ENCODE data around the gene ABCA8. TPM values are rescaled to one million over a fixed set of nuclear protein-coding genes. Genes with fewer than 3 reads are reported as not detected.
"Not testable (repeated sequence)": the region's sequence is repeated elsewhere in the genome, so short reads cannot be mapped to it uniquely, and the experiment has no call there.

ABCA8 gene, protein sequence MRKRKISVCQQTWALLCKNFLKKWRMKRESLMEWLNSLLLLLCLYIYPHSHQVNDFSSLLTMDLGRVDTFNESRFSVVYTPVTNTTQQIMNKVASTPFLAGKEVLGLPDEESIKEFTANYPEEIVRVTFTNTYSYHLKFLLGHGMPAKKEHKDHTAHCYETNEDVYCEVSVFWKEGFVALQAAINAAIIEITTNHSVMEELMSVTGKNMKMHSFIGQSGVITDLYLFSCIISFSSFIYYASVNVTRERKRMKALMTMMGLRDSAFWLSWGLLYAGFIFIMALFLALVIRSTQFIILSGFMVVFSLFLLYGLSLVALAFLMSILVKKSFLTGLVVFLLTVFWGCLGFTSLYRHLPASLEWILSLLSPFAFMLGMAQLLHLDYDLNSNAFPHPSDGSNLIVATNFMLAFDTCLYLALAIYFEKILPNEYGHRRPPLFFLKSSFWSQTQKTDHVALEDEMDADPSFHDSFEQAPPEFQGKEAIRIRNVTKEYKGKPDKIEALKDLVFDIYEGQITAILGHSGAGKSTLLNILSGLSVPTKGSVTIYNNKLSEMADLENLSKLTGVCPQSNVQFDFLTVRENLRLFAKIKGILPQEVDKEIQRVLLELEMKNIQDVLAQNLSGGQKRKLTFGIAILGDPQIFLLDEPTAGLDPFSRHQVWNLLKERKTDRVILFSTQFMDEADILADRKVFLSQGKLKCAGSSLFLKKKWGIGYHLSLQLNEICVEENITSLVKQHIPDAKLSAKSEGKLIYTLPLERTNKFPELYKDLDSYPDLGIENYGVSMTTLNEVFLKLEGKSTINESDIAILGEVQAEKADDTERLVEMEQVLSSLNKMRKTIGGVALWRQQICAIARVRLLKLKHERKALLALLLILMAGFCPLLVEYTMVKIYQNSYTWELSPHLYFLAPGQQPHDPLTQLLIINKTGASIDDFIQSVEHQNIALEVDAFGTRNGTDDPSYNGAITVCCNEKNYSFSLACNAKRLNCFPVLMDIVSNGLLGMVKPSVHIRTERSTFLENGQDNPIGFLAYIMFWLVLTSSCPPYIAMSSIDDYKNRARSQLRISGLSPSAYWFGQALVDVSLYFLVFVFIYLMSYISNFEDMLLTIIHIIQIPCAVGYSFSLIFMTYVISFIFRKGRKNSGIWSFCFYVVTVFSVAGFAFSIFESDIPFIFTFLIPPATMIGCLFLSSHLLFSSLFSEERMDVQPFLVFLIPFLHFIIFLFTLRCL (N-terminal part only)
- not detected in 2 replicates for total RNA-seq

DNA sequence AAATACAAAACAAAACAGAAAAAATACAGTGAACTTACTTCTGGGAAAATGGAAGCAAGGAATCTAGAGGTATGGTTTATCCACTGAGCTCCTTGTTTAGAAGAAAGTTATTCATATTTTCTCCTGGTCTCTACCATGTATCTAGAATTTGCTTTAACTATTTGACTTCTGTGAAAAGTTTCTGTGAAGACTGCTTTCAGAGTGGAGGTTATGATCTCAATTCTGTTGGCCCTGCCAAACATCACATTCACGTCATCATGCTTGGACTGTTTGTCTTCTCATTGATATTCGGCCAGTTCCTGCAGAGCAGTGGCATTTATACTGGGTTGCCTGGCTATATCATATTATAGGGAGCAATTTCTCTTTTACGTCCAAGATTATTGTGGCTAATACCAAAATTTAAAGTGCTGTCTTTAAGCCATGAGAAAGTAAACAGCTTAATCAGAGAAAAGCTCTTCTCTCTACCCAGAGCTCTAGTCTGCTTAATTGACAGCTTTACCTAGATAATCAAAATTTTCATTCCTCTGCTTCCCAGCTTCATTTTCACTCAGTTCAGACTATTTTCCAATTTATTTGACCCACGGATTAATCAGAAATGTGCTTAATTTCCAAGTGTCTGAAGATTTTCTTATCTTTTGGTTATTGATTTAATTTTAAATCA is at the start of gene ABCA8:
Gene ABCA8, minus strand, starts transcription at position 212 of the 661 bp plus-strand sequence. CDS start 13,358 bp downstream, outside the sequence.
- intact Hi-C loops (cut with micrococcal nuclease), result no loop called here

DNA sequence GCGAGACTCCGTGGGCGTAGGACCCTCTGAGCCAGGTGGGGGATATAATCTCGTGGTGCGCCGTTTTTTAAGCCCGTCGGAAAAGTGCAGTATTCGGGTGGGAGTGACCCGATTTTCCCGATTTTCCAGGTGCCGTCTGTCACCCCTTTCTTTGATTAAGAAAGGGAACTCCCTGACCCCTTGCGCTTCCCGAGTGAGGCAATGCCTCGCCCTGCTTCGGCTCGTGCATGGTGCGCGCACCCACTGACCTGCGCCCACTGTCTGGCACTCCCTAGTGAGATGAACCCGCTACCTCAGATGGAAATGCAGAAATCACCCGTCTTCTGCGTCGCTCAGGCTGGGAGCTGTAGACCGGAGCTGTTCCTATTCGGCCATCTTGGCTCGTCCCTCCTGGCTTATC is 49.6 kb upstream of the ABCA8 start:
- intact Hi-C loops (cut with micrococcal nuclease), result not testable (repeated sequence)

DNA sequence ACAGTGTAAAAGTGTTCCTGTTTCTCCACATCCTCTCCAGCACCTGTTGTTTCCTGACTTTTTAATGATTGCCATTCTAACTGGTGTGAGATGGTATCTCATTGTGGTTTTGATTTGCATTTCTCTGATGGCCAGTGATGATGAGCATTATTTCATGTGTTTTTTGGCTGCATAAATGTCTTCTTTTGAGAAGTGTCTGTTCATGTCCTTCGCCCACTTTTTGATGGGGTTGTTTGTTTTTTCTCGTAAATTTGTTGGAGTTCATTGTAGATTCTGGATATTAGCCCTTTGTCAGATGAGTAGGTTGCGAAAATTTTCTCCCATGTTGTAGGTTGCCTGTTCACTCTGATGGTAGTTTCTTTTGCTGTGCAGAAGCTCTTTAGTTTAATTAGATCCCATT is 44.6 kb upstream of the ABCA8 start:
- intact Hi-C loops (cut with micrococcal nuclease), result not testable (repeated sequence)

DNA sequence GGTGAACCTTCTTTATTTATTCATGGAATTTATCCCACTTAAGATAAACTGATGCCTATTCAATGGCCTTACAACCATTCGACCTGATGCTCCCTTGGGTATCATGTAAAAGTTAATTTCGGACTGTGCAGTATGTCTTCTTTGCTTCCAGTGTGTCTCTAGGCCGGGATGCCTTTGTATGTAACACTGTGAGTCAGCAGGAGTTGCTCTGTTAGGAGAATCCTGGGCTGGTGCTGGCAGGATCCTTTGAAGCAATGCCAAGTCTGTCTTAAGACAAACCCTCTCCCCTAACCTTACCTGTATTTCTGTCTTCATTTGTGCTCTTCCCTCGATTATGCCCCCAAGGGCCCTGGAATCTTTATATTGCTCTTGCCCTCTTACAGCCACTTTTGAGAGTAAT is 37.9 kb upstream of the ABCA8 start:
- intact Hi-C loops (cut with micrococcal nuclease), result no loop called here

DNA sequence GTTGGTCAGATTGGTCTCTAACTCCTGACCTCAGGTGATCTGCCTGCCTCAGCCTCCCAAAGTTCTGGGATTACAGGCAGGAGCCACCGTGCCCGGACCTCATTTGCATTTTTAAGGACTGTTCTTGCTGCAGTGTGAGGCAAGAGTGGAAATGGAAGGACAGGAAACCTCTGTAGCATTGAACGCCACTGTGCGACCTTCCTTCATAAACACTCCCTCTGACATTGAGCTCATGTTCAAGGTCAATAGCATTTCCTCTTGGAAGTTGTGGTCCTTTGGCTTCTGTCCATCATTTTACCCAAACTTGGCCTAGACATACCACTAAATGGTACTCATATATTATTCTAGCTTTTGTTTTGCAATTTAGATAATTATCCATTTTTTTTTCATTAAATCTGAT is 32.8 kb upstream of the ABCA8 start:
- intact Hi-C loops (cut with micrococcal nuclease), result no loop called here

DNA sequence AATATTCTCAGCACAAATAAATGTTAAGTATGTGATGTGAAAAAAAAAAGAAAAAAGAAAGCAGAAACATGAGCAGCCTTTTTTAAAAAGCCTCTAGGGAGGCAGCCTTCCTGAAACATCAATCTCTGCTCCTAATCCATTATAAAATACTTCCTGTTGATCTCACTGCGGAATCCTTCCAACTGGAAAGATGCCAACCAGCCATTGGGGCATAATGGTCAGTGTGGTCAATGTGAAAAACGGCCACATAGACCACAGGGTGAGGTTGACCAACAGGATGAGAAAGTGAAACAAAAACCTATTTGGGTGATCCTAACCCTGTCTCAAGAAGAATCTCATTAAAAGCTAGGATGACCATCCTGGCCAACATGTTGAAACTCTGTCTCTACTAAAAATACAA is 26.1 kb upstream of the ABCA8 start:
- intact Hi-C loops (cut with micrococcal nuclease), result no loop called here

DNA sequence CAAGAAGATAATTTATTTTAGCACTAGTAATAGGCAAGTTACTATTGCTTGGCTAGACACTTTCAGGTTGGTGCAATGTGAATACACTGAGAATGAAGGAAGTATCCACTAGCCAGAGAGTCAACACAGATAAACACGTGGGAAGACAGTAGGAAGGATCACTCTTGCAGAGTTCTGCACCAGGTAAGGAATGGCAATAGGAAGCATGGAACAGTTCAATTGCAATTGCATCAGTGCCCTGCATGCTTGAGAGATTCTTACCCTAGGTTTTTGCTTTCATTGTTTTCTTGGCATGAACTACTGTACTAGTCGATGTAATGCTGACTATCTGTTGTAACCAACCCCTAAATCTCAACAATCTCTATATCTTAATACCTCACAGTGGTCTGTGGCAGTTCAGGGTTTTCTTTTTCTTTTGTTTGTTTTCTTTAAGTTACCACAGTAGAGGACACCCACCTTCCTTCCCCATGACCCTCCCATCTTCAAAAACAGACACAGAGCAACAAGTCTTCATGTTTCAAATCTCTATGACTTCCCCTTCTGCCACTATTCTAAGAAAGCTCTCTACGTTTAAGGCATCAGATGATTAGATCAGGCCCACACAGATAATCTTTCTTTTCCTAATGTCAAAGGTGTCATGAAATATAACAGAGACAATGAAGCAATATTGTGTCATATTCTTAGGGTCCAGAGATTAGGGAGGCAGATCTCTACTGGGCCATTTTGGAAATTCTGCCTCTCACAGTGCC is 18.1 kb upstream of the ABCA8 start:
- intact Hi-C loops (cut with micrococcal nuclease), result no loop called here

DNA sequence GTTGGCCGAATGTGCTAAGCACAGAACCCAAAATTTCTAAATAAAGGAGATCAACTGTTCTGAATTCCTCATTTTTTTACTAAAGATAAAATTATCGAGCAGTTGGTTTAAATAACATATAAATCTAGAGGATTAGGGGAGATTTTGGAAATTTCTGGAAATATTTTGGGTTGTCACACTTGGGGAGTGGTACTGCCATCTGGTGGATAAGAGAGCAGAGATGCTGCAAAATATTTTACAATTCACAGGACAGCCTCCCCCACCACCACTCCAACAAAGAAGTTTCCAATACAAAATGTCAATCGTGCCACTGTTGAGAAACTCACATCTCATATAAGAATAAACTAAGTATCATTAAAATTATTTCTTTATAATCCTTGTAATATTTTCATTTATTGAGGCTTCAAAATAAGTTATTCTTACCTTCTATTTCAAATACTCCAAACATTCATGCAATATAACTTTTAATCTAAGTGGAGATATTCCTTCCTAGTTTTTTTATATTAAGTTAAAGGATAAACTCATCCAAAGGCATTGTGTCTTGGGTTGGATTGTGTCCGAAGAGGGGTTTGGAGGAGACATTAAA is 17.0 kb upstream of the ABCA8 start:
- intact Hi-C loops (cut with micrococcal nuclease), result no loop called here

DNA sequence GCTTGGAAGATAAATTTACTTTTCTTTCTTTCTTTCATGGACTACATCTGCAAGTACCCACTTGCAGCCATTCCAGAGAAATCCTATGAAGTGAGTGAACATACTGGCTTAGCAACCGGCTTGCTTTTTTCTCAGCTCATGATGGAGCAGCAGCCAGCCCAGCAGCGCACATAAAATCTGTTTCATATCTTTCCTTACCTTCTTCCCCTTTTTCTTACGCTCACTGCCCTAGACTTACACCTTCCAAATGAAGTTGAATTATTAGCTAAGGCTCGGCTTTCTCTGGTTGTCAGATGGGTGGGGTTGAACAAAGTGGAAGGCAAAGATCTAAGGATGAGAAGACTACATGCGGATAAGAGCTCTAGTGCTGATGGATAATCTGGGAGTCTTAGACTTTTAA is 13.9 kb upstream of the ABCA8 start:
- intact Hi-C loops (cut with micrococcal nuclease), result loop anchor here (10.0 kb wide), 1 partner anchor 194 kb away; no protein-coding TSS in a partner anchor

DNA sequence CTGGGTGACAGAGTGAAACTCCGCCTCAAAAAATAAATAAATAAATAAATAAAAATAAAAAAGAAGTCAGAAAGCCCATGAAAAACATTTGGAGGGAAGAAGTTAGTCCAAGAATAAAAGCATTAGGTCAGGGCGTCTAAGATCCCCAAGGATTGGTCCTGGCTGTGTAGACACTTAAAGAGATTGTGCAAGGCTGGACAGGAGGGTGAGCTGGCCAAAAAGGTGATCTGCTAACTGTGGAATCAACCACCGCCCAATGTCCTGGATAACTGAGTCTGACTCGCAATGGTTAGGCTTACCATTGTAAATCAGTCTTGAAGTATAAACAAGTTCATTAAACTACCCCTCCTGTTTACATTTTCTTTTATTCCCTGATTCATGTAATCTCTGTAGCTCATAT is 8.8 kb upstream of the ABCA8 start:
- intact Hi-C loops (cut with micrococcal nuclease), result loop anchor here (10.0 kb wide), 1 partner anchor 189 kb away; no protein-coding TSS in a partner anchor

DNA sequence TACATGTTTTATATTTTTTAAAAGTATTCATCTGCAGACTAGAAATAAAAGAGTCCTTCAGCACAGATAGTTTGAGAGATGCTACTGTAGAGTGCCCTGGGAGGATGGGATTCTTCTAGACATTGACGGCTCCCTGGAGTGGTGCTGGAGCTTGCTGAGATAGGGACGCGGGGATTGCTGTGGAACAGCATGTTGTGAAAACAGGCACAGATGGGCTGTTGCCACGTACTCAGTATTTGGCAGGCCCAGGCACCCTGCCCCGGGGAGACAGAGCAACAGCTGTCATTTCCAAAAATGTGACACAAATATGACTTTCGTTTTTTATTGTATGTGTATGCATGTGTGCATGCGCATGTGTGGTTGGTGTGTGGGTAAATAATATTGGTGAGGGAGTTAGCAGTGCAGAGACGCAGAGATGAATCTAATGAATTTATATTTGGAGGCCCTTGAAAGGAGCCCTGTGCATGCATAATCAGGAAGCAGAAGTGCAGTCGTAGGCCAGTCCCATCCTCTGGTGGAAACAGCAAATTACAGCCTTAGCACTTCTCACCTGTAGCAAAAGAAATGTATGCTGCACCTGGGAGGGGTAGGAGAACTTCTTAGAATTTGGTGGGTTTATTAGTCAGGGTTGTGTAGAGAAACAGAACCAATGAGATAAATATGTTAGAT is 6.2 kb upstream of the ABCA8 start:
- intact Hi-C loops (cut with micrococcal nuclease), result loop anchor here (10.0 kb wide), 1 partner anchor 187 kb away; no protein-coding TSS in a partner anchor

DNA sequence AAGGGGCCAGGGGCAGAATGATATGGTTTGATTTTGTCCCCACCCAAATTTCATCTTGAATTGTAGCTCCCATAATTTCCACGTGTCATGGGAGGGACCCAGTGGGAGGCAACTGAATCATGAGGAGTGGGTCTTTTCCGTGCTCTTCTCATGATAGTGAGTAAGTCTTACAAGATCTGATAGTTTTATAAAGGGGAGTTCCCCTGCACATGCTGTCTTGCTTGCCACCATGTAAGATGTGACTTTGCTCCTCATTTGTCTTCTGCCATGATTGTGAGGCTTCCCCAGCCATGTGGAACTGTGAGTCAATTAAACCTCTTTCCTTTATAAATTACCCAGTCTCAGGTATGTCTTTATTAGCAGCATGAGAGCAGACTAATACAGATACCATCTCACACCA is 3.9 kb upstream of the ABCA8 start:
- intact Hi-C loops (cut with micrococcal nuclease), result not testable (repeated sequence)

DNA sequence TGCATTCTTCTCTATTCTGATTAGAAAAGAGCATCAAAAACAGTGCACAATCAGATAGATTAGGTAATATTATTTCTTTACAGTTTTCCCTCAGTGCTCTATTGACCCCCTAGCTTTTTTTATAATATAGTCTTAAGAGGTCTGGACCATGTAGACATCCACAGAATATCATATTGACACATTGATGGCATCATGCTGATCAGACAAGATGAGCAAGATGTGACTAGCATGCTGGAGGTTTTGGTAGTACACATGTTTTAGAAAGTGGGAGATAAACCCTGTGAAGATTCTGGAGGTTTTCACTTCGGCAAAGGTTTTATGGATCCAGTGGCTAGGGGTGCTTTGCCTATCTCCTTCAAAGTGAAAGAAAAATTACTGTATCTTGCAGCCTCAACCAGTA is 2.8 kb upstream of the ABCA8 start:
- intact Hi-C loops (cut with micrococcal nuclease), result no loop called here

DNA sequence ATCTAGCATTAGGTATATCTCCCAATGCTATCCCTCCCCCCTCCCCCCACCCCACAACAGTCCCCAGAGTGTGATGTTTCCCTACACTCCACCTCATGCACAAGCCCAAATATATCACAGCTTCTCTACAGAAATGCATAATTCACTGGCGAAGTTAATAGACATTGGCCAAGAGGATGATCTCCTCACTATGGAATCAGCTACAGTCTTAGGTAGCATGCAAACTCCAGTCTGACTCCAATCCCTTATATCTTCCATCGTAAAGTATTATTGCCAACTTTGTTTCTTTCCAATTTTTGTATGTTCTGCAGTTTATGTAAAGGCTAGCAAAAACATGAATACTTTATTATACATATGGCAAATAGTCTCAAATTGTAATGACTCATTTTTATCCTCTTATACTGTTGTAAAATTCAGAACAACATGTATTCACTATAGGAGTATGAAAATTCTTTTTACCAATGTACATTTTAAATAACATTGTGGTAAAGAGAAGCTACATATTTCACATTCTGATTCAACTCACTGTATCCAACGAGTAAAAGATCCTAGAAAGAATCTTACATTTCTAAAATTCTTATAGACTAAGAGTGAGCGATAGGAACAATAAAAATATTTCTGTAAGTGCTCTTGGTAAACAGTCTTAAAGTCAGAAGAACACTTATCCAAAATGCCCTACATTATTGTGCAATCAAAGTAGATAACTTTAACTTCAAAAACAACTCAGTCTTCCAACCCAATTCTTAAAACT is 871 bp downstream of the ABCA8 start:
- intact Hi-C loops (cut with micrococcal nuclease), result no loop called here

DNA sequence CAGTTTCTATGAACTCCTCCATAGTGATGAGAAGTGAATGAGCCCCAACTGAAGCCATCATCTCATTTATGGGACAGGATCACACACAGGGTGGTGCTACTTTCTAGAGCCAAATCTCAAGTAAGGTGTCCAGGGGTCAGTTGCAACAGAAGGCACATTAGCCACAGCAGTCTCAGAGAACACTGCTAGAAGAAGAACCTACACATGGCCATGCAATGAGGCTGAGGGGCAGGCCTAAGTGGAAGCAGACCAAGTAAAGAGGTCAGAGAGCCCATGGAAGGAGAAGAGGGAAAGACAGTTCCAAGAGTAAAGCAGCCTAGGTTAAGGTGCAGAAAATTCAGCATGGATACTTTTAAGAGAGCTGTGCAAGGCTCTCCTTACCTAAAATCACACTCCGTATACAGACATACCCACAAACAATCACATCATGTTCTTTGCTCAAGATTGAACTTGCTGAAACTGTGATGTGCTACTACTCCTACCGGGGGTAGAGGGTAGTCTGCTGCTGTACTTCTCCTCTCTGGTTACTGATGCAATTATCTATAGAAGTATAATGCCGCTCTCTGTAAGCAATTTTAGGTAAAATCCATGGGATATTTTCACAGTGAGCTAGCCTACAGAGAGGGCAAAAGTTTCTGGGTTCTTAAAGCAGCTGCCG is 1.7 kb downstream of the ABCA8 start:
- intact Hi-C loops (cut with micrococcal nuclease), result no loop called here

DNA sequence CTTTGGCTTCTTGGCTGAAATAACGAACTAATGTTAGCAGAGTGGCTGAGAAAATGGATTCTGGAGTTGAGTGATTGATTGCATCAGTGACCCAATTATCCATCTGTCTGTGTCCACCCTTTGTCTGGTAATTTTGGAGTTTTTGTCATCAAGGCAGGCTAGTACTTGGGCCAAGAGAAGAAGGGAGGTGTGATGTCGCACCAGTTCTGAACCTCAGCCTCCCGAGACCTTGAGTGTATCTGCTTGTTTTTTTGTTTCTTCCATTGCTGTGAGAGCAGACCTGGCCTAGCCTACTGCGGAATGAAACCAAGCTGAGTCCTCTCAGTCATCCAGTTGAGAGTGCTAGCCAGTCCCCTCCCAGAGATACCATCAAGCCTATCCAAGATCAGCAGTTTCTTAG is 4.5 kb downstream of the ABCA8 start:
- intact Hi-C loops (cut with micrococcal nuclease), result no loop called here

DNA sequence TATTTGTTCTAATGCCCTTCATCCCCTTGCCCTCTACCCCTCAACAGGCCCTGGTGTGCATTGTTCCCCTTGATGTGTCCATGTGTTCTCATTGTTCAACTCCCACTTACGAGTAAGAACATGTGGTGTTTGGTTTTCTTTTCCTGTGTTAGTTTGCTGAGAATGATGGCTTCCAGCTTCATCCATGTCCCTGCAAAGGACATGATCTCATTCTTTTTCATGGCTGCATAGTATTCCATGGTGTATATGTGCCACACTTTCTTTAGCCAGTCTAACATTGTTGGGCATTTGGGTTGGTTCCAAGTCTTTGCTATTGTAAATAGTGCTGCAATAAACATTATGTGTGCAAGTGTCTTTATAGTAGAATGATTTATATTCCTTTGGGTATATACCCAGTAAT is 7.3 kb downstream of the ABCA8 start:
- intact Hi-C loops (cut with micrococcal nuclease), result not testable (repeated sequence)

DNA sequence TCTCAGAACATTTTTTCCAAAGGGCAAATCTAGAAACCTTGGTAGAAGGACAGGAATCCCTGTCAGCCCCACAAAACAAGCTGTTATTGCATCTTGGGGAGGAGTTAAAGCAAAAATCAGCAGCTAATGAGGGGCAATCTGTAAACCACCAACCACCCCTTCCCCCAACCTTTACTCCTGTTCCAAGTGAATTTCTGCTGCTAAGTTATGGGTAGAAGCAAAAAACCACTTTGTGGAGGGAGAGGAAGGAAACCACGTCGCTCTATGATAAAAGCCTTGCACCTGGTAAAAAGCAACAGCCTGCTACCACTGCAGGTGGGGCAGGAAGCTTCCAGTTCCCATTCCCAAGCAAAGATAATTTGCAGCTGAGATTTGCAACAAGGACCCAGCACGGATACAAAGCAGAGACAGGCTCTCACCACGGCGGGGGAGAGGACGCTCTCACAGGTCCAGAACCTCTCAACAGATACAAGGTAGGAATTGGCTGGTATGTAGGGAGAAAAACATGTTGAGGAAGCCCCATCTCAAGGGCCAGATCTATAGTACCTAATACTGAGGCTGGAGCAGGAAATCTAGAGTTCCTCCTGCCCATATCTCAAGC is 10.7 kb downstream of the ABCA8 start:
- intact Hi-C loops (cut with micrococcal nuclease), result no loop called here
